Heart left ventricle (tissue), 13 donors: ENCODE measurements around the gene TSSK3.

Experiments used
- POLR2A ChIP-seq, 2 donors: fragments of 450-650 bp; IDR thresholded peaks; one replicate each; pipeline ENCODE4 v1.6.1; 2017; ENCODE audit warnings: antibody characterized with exemption in 2 of 2, mild to moderate bottlenecking in 2 of 2, moderate library complexity in 2 of 2
- TF ChIP-seq, protein P1 (sequence below), 12 donors: fragments of 200-600 bp; sonication (generic) in 4 of 12; IDR thresholded peaks; one replicate each; pipeline versions ENCODE4 v1.5.0 to v1.8.0; 2018 to 2022; ENCODE audit warnings: antibody characterized with exemption in 12 of 12, mild to moderate bottlenecking in 5 of 12
- donor health status: ischemic (EF 13 %, LVEDD 7.1; RV severe dilation, severe dysfunction).
- donor health status: DM: no; HTN: yes; CAD: no.
- donor health status: DM: no; HTN: no; CAD: no.
- donor health status: ischemic (EF 25% LVEDD 6.9; RV normal size, moderate dysfunction).
- donor health status: ischemic (EF 25% LVEDD 5.7; RV mildly dilated, moderate dysfunction).
- donor health status: ischemic (EF 35%, LVEDD 5.7; RV mildly dilated, moderate dysfunction).
- donor health status: nonischemic (EF 11% LVEDD 7.7; RV severe dilation, severe dysfunction).
- donor health status: DM: yes; HTN: yes; CAD: no.
- donor health status: PGD.
- donor health status: ischemic (EF 29% LVEDD 5.4; RV normal size, mild dysfunction).
- donor health status: nonischemic (EF 23%, LVEDD 6.1; RV moderate dilation, normal function).

DNA sequence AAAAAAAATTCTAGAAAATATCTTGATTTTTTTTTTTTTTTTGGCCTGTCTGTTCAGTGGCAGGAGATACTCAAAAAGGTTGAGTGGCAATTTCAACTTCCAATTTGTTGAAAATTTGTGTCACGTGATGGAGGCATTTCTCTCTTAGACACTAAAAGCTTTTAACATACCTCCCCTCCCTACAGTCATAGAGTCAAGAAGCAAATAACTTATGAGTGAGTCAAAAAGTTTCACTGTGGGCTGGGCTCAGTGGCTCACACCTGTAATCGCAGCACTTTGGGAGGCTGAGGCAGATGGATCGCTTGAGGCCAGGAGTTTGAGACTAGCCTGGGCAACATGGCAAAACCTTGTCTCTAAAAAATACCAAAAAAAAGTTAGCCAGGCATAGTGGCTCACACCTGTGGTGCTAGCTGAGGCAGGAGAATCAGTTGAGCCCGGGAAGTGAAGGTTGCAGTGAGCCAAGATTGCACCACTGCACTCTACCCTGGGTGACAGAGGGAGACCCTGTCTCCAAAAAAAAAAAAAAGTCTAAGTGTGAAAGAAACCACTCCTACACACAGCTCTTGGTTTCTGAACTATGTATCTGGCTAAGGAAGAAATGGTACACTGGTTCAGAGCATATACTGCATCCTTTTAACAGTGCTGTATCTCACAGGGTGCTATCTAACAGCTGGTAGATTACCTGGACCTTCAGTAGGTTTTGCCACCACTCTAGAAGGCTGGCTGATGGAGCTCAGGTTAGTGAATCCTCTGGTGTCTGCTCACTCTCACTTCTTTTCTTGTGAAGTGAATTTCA is 43.5 kb downstream of the TSSK3 start:
- TF ChIP-seq POLR2A (IDR thresholded peaks at IDR 0.05) = no peak
- TF ChIP-seq, protein P1, sequence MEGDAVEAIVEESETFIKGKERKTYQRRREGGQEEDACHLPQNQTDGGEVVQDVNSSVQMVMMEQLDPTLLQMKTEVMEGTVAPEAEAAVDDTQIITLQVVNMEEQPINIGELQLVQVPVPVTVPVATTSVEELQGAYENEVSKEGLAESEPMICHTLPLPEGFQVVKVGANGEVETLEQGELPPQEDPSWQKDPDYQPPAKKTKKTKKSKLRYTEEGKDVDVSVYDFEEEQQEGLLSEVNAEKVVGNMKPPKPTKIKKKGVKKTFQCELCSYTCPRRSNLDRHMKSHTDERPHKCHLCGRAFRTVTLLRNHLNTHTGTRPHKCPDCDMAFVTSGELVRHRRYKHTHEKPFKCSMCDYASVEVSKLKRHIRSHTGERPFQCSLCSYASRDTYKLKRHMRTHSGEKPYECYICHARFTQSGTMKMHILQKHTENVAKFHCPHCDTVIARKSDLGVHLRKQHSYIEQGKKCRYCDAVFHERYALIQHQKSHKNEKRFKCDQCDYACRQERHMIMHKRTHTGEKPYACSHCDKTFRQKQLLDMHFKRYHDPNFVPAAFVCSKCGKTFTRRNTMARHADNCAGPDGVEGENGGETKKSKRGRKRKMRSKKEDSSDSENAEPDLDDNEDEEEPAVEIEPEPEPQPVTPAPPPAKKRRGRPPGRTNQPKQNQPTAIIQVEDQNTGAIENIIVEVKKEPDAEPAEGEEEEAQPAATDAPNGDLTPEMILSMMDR (IDR thresholded peaks at IDR 0.05) = no peak
